IPS DF 6.9 (cell line): Measurements from ENCODE around the gene SARNP.
"Not testable (repeated sequence)": the region's sequence is repeated elsewhere in the genome, so short reads cannot be mapped to it uniquely, and the experiment has no call there.

Source experiments
- DNase-seq: peaks from one replicate; pipeline ENCODE4 v3.0.0-alpha.2; 2013; ENCODE audit warnings: low read depth, low spot score
- H3K27ac ChIP-seq: one replicate; pipeline ENCODE4 v1.5.1; 2013; ENCODE audit warnings: low read length, control low read depth
- H3K27me3 ChIP-seq: 2 replicates; pipeline ENCODE4 v1.6.1; 2013; ENCODE audit warnings: mild to moderate bottlenecking, low read length; ENCODE audit not compliant: control insufficient read depth, insufficient read depth
- H3K36me3 ChIP-seq: 2 replicates; pipeline ENCODE4 v1.6.1; 2013; ENCODE audit warnings: low read length; ENCODE audit not compliant: control insufficient read depth, insufficient read depth
- H3K4me1 ChIP-seq: 2 replicates; pipeline ENCODE4 v1.6.1; 2013; ENCODE audit warnings: low read length; ENCODE audit not compliant: control insufficient read depth, insufficient read depth
- H3K4me3 ChIP-seq: 2 replicates; pipeline ENCODE4 v1.5.1; 2013; ENCODE audit warnings: mild to moderate bottlenecking, low read length
- H3K9me3 ChIP-seq: 2 replicates; pipeline ENCODE4 v1.6.1; 2013; ENCODE audit warnings: low read length, inconsistent platforms; ENCODE audit not compliant: control insufficient read depth, insufficient read depth
- WGBS: extraction: QIAGEN DNeasy Blood & Tissue Kit; methylation state at CpG from one replicate; pipeline ENCODE4 v1.1.7; 2013; ENCODE audit warnings: mixed read lengths, missing lambda C conversion rate; ENCODE audit not compliant: insufficient read length, insufficient coverage; 5-methylcytosine and 5-hydroxymethylcytosine counted together

SARNP gene

GRCh38 chr12:55839345-55840140, 22.0 kb upstream of the SARNP start:
- Histone ChIP-seq H3K4me3 (no peak overlapping the region), H3K9me3 (no peaks in the 10 kb centered on the region), H3K4me1 (peaks cover 2% of the 10 kb centered on the region), H3K36me3 (no peaks in the 10 kb centered on the region), H3K27ac (no peak overlapping the region), H3K27me3 (no peaks in the 10 kb centered on the region)
- no CpG with 5 or more reads among the region's 11 CpGs for WGBS
- DNase-seq: no peak

- Histone ChIP-seq H3K27ac (no peak overlapping the region), H3K4me3 (no peak overlapping the region), H3K36me3 (no peaks in the 10 kb centered on the region), H3K27me3 (no peaks in the 10 kb centered on the region), H3K4me1 (peaks cover 2% of the 10 kb centered on the region), H3K9me3 (no peaks in the 10 kb centered on the region)
- no peak for DNase-seq
- no CpG with 5 or more reads among the region's 3 CpGs for WGBS
Observed at GRCh38 chr12:55838361-55838760, 20.8 kb upstream of the SARNP start.

DNA sequence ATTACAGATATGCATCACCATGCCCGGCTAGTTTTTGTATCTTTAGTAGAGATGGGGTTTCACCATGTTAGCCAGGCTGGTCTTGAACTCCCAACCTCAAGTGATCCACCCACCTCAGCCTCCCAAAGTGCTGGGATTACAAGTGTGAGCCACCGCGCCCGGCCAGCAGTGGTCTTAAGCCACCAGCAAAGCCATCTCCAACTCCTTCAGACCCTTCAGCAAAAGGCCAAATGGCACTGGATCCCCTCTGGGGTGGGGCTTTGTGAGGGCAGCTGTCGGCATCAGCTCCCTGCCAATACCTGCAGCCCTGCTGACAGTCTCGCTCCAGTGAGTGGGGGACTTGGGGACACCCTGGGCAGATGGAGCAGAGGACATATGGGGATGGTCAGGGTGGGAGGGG, 16.9 kb upstream of the SARNP start:
- not testable (repeated sequence) for DNase-seq, H3K4me3 ChIP-seq, H3K27me3 ChIP-seq, H3K9me3 ChIP-seq, H3K36me3 ChIP-seq, H3K27ac ChIP-seq, H3K4me1 ChIP-seq
- WGBS: no CpG with 5 or more reads among the region's 6 CpGs

DNA sequence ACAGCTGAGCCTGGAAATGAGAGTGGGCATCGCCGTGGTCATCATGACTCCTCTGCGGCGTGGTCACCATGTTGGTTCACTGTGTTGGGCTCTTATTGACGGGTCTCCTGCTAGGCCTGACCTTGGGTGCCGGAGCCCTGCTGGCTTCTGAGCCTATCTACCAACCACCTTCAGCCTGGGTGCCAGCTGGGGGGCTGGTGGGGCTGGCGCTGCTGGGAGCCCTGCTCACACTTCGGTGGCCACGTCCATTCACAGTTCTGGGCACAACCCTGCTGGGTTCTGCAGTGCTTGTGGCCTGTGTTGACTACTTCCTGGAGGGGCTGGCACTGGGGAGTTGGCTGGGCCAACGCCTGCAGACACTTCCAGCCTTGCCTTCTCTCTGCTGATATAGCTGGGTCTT, 15.5 kb upstream of the SARNP start:
- Histone ChIP-seq H3K27me3 (no peaks in the 10 kb centered on the region), H3K27ac (no peak overlapping the region), H3K9me3 (no peaks in the 10 kb centered on the region), H3K4me1 (no peaks in the 10 kb centered on the region), H3K4me3 (no peak overlapping the region), H3K36me3 (no peaks in the 10 kb centered on the region)
- WGBS: no CpG with 5 or more reads among the region's 10 CpGs
- DNase-seq: no peak

- H3K4me3 ChIP-seq: peak overlapping the region; percentile 54; the same call in 1 of the 2 replicates
- no CpG with 5 or more reads among the region's 1 CpG for WGBS
Observed at GRCh38 chr12:55831447-55831815, 13.9 kb upstream of the SARNP start.

GRCh38 chr12:55830601-55831446, 13.3 kb upstream of the SARNP start:
- Histone ChIP-seq H3K27ac (no peak overlapping the region), H3K9me3 (no peaks in the 10 kb centered on the region), H3K27me3 (no peaks in the 10 kb centered on the region), H3K36me3 (no peaks in the 10 kb centered on the region), H3K4me3 (peak overlapping the region; percentile 54; the same call in 1 of the 2 replicates), H3K4me1 (no peaks in the 10 kb centered on the region; the same call in 1 of the 2 replicates)
- no CpG with 5 or more reads among the region's 23 CpGs for WGBS
- DNase-seq: no peak

More at GRCh38 chr12:55831447-55831815, 13.9 kb upstream of the SARNP start:
- H3K27me3 ChIP-seq: no peaks in the 10 kb centered on the region
- no peaks in the 10 kb centered on the region for H3K9me3 ChIP-seq
- no peak overlapping the region for H3K27ac ChIP-seq
- no peaks in the 10 kb centered on the region; the same call in 1 of the 2 replicates for H3K4me1 ChIP-seq
- no peak for DNase-seq
- no peaks in the 10 kb centered on the region for H3K36me3 ChIP-seq

- no peaks in the 10 kb centered on the region for H3K9me3 ChIP-seq
- no peaks in the 10 kb centered on the region; the same call in 1 of the 2 replicates for H3K4me1 ChIP-seq
- no peaks in the 10 kb centered on the region for H3K27me3 ChIP-seq
- no peak overlapping the region for H3K27ac ChIP-seq
- no peaks in the 10 kb centered on the region for H3K36me3 ChIP-seq
- no CpG with 5 or more reads among the region's 37 CpGs for WGBS
- H3K4me3 ChIP-seq: peak overlapping the region; percentile 54; the same call in 1 of the 2 replicates
- no peak for DNase-seq
Observed at GRCh38 chr12:55829967-55830600, 12.6 kb upstream of the SARNP start.

DNA sequence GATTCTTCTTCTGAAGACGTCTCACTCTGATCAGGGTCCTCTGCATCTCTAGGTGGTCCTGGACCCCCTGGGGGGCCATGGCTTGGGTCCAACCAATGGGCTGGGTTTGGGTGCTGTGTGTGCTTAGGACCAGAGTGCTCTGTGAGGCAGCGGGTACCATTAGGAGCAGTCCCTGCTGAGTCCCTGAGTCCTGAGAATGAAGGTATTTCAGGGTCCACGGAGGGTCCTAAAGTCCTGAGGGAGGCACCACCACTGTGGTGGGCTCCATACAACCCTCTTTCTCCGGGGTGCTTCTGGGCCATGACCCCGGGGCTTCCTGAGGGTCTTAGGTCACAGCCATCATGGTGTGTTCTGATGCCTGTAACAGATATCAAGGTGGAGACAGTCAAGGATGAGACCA, 10.8 kb upstream of the SARNP start:
- H3K27me3 ChIP-seq: no peaks in the 10 kb centered on the region
- DNase-seq: no peak
- H3K4me1 ChIP-seq: no peaks in the 10 kb centered on the region; the same call in 1 of the 2 replicates
- H3K27ac ChIP-seq: no peak overlapping the region
- H3K4me3 ChIP-seq: no peak overlapping the region
- no peaks in the 10 kb centered on the region for H3K9me3 ChIP-seq
- WGBS: no CpG with 5 or more reads among the region's 5 CpGs
- peaks cover under 1% of the 10 kb centered on the region; the same call in 1 of the 2 replicates for H3K36me3 ChIP-seq

- Histone ChIP-seq H3K4me1 (no peaks in the 10 kb centered on the region; the same call in 1 of the 2 replicates), H3K27me3 (no peaks in the 10 kb centered on the region), H3K4me3 (no peak overlapping the region), H3K9me3 (no peaks in the 10 kb centered on the region), H3K27ac (no peak overlapping the region), H3K36me3 (peaks cover 5% of the 10 kb centered on the region; the same call in 1 of the 2 replicates)
- no CpG with 5 or more reads among the region's 15 CpGs for WGBS
- no peak for DNase-seq
Observed at GRCh38 chr12:55827806-55828205, 10.3 kb upstream of the SARNP start.

DNA sequence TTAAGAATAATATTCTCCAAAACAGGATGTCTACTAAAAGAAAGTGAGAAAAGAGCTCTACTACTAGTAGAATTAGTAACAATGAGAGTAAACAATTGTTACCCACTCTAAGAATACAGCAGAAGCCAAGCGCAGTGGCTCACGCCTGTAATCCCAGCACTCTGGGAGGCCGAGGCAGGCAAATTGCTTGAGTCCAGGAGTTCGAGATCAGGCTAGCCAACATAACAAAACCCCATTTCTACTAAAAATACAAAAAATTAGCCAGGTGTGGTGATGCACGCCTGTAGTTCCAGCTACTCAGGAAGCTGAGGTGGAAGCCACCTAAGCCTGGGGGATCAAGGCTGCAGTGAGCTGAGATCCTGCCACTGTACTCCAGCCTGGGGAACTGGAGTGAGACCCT, 7.2 kb upstream of the SARNP start:
- H3K27ac ChIP-seq: no peak overlapping the region
- no peak overlapping the region for H3K4me3 ChIP-seq
- no peaks in the 10 kb centered on the region for H3K9me3 ChIP-seq
- no CpG with 5 or more reads among the region's 5 CpGs for WGBS
- no peaks in the 10 kb centered on the region; the same call in 1 of the 2 replicates for H3K4me1 ChIP-seq
- peaks cover 14% of the 10 kb centered on the region; the same call in 1 of the 2 replicates for H3K36me3 ChIP-seq
- DNase-seq: no peak
- H3K27me3 ChIP-seq: no peaks in the 10 kb centered on the region
